Activated CD4-positive, alpha-beta T cell treated with anti-CD3 and anti-CD28 coated beads, Interleukin-10, Interleukin-2, amounts not matched to agents 100 ng/mL and 50 ng/mL, durations not matched to agents 16 hours and 8 hours (primary cell): ENCODE measurements around the gene DNAJC25.
A peak's percentile ranks its signal among the peaks of the same experiment; 100 is the strongest.
"Not testable (repeated sequence)": the region's sequence is repeated elsewhere in the genome, so short reads cannot be mapped to it uniquely, and the experiment has no call there.

Experiments
- DNase-seq: peaks from one replicate; pipeline ENCODE4 v3.0.0-alpha.2; 2020

DNAJC25 gene

DNA sequence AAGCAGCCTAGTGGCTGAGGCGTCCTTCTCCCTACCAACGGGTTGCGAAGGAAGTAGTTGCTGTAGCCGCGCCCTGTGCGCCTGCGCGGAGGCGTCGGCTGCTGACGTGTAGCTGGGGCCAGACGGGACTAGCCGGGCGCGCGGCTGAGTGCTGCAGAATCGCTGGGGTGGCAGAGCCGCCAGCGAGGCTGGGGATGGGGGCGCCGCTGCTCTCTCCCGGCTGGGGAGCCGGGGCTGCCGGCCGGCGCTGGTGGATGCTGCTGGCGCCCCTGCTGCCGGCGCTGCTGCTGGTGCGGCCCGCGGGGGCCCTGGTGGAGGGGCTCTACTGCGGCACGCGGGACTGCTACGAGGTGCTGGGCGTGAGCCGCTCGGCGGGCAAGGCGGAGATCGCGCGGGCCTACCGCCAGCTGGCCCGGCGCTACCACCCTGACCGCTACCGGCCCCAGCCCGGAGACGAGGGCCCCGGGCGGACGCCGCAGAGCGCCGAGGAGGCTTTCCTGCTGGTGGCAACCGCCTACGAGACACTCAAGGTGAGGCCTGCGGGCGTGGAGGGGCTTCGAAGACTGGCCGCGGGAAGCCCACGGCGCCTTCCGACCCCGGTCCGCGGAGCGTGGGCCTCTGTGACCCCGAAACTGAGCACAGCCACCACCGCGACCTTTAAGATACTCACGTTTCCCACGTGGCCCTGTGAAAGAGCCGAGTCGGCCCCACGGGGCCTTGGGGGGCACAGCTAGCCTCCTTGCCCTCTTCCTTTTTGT, at the start of gene DNAJC25:
Gene DNAJC25, plus strand, starts transcription at position 121 of the 758 bp plus-strand sequence. Its CDS starts 74 bp downstream, at position 195.
- peak; percentile 99 for DNase-seq

DNA sequence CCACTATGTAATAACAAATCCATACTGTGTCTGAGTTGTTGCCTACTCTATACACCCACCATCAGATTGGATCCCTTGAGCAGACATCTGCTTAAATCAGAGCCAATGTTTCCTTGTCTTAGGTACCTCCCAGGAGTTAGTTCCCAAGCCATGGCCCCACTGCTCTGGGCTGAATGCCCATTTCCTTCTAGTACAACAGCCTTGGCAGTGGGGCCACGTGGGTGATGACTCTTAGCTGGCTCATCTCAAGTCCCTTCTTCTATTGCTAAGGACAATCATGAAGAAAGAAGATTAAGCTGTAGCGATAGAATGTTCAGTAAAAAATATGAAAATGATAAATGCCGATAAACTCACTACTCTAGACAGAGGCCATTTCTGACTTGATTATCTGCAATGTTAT, 48.2 kb upstream of the DNAJC25 start:
- no peak for DNase-seq

DNA sequence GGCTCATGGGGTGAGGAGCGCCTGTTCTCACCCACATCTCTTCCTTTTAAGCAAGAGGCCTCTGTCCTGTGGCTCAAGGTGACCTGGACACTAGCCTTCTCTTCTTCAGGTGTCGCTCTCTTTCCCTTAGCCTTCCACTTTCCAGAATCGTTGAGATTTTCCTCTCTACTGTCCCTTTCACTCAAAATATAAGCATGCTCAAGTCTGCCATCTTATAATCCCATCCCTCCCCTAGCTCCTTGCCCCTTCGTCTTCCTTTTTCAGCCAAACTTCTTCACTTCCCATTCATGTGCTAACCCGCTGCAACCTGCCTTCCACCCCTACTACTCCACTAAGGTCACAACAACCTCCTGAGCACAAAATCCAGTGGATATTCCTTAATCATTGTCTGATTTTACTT, 44.8 kb upstream of the DNAJC25 start:
- no peak for DNase-seq

DNA sequence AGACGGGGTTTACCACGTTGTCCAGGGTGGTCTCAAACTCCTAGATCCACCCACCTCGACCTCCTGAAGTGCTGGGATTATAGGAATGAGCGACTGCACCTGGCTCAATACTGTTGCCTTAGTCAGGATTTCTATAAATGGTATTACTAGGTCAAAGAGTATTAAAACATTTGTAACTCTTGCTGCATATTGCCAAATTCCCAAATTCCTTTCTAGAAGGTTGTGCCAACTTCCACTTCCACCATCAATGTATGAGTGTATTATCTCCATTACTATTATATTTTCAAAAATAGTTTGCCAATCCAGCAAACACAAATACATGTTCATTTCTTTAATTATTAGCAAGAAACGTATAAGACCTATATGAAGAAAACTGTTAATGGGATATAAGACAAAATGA, 42.3 kb upstream of the DNAJC25 start:
- DNase-seq: no peak

DNA sequence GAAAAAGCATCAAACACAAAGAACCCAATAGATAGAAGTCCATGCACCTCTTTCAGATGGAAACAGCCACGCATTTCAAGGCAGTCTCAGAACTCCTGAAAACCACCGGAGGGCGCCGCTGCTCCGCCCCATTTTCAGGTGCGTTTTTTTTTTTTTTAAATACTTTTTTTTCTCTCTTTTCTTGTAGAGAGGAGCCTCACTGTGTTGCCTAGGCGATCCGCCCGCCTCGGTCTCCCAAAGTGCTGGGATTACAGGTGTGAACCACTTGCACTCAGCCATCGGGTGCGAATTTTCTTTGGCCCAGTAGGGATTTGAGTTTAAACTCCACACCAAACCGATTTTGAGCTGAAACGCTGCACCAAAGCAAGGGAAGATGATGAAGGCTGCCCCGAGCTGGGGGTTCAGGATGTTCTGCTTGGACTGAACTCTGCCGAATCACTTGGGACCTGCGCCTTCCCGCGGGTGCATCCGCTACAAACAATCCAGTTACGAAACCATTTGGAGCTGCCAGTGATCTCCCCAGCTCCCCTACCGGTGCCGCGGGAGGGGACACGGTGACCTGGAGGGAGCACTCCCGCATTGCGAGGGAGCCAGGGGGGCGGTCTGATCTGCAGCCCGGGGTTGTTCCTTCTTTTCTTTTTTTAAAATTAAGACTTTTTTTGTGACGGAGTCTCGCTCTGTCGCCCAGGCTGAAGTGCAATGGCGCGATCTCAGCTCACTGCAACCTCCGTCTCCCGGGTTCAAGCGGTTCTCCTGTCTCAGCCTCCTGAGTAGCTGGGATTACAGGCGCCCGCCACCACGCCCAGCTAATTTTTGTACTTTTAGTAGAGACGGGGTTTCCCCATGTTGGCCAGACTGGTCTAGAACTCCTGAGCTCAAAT, 33.0 kb upstream of the DNAJC25 start:
- peak; percentile 55 for DNase-seq

DNA sequence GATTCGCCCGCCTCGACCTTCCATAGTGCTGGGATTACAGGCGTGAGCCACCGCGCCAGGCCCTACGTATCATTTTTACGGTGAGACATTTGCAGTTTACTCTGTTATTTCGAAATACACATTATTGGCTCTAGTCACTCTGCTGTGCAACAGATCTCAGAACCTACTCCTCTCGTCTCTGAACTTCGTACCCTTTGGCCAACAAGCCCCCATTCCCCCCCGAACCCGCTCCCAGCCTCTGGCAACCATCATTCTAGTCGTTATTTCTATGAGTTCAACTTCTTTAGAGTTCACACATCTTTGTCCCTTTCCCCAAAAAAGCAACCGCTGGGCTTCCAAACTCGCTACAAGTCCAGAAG, 32.4 kb upstream of the DNAJC25 start:
- DNase-seq: peak; percentile 14

DNA sequence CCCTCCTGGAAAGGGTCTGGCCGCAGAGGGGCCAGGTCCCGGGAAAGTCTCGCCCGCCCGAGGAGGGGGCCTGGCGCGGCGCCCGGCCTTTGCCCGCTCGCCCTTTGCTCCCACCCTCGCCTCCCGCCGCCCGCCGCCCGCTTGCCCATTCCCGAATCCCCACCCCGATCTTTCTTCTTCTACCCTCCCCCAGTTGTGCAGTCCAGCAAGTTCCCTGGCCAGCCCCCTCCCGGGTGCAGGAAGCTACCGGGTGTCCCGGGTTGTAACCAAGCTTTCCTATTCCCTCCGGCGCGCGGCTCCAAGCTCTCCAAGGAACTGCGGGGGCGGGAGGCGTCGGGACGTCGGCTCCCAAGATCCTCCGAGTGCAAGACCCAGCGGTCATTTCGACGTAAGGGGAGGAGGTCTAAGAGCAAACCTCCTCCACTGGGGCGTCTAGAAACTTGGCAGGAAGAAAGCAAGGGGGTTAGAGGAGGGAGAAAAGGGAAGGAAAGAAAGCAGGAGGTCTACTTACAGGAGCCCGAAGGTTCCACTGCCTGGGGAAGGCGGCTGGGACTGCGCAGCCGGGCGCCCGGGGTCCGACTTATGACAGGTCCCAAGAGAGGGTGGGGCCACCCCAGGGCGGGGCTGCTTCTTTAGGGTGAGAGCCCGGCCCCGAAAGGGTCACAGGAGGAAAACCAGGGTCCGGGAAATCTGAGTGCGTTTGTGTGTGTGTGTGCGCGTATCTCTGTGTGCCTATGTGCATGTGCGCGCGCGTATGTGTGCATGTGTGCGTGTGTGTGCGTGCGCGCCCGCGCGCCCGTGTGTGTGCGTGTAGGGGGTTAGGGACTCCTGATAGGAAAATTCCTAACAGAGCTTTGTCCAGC, 31.8 kb upstream of the DNAJC25 start, which contains the start of gene PTGR1:
Gene PTGR1, minus strand, starts transcription at position 556 of the 863 bp plus-strand sequence. CDS start 2,225 bp downstream, outside the sequence.
- peak; percentile 34 for DNase-seq

DNA sequence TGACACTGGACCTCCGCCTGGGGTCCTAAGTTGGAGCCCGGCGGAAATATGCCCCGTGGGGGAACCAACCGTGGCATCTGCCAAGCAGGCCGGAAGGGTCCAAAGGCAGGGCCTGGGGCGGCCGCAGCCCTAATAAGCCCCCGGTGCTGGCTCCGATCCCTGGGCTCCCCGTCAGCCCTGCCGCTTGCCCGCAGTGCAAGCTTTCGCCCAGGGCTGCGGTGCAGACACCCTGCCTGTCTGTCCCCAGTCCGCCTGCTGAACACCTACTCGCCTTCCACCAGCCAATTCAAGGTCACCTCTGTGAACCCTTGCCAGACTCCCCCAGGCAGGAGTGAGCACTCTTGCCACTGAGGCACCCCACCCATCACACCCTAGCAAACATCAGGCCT, 31.2 kb upstream of the DNAJC25 start:
- no peak for DNase-seq

DNA sequence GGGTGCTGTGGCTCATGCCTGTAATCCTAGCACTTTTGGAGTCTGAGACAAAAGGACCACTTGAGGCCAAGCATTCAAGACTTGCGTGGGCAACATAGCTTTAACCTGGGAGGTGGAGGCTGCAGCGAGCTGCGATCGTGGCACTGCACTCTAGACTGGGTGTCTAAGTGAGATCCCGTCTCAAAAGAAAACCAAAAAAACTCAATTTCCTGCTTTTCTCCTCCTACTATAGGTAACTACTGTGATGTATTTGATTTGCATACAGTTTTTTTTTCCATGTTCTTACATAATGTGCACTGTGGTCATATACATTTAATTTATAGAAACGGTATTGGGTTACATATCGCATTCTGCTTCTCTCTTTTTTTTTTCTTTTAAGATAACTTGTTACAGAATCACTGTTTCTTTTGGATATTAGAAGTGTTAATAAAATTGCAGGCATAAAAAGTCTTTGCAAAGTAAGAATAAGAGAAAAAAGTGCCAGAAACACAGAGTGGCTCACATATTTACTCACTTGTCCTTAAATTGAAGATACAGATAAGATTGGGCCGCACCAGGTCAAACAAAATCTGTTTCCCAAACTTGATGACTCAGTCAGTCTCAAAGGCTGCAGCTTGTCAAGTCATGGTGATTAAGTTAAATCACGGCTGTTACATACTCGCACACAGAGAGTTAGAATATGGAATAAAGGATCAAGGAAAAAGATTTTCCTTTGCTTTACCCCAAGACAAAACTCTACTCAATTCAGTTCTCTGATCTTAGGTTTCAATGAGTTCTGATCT, 29.7 kb upstream of the DNAJC25 start:
- no peak for DNase-seq

DNA sequence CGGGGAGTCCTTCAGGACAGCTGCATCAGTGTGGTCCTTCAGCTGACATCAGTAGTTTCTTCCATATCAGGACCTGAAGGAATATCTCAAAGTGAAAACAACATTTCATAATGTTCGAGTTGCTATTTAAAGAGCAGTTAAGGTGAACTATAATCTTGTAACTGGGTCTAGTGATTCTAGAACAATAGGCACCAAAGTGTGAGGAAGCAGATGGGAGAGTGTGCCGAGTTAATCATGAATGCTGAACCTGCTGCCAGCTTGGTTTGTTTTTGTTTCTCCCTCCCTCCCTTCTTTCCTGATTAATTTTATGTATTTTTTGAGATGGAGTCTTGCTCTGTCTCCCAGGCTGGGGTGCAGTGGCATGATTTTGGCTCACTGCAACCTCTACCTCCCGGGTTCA, 28.1 kb upstream of the DNAJC25 start:
- DNase-seq: no peak

DNA sequence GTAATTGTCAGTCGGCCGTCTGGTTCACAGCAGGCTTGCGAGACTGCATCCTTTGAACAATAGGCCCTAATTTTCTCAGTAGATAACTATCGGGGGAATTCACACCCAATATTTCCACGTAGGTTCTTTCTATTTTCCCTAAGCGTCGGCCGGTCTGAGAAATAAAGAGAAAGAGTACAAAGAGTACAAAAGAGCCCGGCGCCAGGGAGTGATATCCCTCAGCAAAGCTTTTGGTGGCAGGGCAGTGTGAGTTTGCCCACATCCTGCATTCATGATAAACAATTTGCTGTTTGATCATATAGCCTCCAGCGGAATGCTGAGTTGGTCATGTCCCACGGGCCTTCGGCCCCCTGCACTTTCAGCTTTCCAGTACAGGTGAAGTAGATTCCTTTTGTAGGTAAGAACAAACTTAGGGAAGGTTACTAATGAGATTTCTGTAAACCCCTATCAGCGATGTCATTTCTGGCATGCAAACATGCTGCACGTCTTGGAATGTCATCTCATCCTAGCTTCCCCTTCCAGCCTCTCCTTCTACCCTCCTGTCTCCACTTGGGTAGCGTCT, 27.0 kb upstream of the DNAJC25 start:
- no peak for DNase-seq

DNA sequence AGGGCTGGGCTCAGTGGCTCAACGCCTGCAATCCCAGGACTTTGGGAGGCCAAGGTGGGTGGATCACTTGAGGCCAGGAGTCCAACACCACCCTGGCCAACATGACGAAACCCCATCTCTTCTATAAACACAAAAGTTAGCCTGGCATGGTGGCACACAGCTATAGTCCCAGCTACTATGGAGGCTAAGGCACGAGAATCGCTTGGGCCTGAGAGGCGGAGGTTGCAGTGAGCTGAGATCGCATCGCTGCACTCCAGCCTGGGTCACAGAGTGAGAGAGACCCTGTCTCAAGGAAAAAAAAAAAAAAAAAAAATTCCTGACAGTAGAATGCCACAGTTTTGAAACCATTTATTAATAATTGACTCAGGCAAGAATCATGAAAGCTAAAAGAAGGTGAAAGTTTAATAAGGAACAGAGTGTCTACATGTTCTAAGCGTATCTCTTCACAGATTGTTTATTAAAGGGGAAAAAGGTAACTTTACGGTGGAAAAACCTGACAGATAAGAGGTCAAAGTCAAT, 26.0 kb upstream of the DNAJC25 start:
- DNase-seq: no peak

DNA sequence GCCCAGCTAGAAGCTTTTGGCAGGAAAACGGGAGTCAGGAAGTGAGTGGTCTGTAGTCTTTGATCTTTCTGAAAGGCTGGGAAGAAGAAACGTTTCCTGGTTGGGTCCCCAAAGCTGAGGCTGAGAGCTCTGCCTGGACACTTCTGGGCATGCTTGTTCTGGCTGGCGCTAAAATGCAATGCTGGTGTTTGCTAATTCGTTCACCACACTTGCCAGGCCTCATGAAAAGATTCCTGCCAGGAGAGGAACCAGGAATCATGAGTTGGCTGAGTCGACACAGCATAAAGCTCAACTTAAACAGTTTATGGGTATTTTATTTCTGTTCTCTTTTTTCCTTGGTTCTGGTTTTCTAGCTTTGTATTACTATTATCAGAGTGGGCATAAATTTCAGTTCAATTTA, 21.0 kb upstream of the DNAJC25 start:
- DNase-seq: no peak

DNA sequence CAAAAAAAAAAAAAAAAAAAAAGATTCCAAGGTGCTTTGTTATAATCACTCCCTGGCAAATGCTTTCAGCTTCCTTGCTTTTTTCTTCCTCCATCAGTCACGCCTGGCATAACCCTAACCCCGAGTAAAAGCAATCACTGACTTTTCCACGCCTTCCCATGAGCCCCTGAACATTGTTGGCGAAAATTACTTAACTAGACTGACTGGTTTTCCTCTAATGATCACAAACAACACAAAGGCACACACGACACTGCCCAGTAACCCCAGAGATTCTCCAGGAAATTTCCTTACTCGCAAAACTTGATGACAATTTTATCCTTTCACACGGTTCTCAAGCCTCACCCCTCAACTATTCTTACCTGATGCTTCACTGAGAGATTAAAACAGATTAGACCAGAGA, 20.3 kb upstream of the DNAJC25 start:
- DNase-seq: no peak

DNA sequence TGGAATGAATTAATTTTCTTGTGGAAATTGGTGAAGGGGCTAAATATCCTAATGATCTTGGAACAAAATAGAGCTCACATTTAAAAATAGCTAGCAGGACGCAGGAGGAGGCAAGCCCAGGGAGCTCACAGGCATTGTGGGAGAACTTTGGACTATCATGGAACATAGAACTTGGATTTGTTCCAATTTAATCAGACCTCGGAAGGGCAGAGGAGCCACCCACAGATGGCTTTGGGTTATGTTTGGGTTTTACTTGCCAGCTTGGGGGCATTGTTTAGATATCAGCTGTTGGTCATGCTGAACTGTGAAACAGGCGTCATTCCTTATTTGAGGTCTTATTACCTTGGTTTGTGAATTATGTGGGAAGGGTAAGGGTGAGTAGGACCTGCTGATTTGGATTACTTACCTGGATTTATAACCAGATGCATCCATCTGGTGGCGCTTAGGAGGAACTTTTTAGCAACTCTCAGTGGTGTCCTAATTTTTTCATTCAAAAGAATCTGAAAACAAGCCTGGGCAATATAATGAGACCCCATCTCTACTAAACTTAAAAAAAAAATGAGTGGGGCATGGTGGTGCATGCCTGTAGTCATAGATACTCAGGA, 17.6 kb upstream of the DNAJC25 start:
- DNase-seq: no peak

DNA sequence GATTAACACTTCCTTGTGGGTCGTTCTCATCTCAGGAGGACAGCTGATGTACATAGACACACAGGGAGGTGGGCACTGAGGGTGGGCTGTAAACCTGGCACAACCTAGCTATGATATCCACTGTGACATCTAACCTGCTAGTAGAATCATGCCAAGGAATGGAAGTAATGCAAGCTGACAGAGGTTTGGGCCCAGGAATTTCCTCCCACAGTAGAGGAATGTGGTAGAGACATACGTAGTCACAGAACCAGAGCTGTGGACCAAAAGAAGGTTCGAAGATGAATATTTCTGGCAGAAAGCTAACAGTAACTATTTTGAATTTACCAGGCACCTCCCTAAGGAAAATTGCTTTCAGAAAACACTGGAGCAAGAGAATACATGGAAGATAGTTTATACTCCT, 15.2 kb upstream of the DNAJC25 start:
- DNase-seq: no peak

DNA sequence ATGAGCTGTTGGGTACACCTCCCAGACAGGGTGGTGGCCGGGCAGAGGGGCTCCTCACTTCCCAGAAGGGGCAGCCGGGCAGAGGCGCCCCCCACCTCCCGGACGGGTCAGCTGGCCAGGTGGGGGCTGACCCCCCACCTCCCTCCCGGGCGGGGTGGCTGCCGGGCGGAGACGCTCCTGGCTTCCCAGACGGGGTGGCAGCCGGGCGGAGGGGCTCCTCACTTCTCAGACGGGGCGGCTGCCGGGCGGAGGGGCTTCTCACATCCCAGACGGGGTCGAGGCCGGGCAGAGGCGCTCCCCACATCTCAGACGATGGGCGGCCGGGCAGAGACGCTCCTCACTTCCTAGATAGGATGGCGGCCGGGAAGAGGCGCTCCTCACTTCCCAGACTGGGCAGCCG, 13.8 kb upstream of the DNAJC25 start:
- DNase-seq: not testable (repeated sequence)

DNA sequence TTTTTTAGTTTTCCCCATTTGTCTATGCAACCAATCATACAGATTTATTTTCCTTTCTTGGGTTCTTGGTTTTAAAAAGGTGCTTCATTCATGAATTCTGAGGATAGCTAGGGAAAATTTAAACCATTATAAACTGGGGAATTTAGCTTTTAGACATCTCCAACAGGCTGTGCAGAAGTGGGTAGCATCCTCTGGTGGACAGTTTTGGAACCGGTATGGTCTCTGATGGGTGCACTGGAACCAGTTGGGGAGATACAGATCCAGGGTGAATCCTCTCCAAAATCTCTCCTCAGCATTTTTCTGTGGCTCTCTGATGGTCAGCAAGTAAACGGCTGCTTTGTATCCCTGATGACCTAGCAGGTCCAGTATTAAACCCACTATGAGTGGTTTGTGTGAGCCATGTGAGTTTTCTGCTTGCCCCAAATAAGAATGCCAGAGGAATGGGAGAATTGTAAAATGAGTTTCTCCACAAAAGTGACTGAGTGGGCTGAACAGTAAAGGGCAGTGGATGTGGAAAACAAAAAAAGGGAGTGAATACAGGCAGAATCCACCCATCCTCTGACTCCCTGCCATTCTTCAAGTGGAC, 9.1 kb upstream of the DNAJC25 start:
- DNase-seq: peak; percentile 42

DNA sequence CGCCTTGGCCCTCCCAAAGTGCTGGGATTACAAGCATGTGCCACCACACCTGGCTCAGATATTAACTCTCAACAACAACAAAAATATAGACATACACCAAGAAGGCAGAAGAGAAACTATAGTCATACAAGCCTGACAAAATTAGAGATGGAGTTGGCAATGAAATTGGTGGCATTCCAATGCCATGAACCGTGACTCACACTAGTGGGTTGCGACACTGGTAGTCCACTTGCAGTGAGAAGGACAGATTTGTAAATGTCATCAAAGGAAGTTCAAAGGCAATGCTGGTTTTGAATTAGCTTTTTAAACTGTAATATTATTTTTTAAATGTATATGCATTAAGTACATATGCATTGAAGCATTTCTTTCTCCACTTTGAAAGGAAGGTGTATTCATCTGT, 8.5 kb upstream of the DNAJC25 start:
- no peak for DNase-seq

DNA sequence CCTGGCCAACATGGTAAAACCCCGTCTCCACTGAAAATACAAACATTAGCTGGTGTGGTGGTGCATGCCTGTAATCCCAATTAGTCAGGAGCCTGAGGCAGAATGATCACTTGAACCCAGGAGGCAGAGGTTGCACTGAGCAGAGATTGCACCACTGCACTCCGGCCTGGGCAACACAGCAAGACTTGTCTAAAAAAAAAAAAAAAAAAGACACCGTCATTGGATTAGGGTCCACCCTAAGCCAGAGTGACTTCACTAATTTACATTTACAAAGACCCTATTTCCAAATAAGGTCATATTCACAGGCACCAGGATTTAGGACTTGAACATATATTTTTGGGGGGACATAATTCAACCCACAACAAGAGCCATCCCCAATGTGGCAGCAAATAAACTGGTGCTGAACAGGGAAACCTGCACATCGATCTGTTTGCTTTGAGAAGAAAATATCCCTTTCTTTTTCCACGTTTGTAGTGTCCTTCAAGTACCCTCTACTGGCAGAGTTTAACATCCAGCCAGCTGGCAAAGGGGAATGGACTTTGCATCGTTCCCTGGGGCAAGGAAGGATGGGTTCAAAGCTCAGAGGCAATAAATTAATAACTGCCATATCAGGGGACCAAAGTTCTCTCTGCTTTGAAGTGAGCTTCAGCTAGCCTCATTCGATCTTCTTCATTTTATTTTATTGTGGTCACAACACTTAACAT, 3.7 kb upstream of the DNAJC25 start:
- no peak for DNase-seq
